HG03066 (cell line): ENCODE data around the gene C9orf43.
"Not testable (repeated sequence)": the region's sequence is repeated elsewhere in the genome, so short reads cannot be mapped to it uniquely, and the experiment has no call there.

Source experiments
- ATAC-seq: cut with Tn5 transposase; IDR thresholded peaks from one replicate; pipeline ENCODE4 v1.9.1; 2021; ENCODE audit warnings: low read depth; ENCODE audit not compliant: unreplicated experiment

Gene C9orf43

DNA sequence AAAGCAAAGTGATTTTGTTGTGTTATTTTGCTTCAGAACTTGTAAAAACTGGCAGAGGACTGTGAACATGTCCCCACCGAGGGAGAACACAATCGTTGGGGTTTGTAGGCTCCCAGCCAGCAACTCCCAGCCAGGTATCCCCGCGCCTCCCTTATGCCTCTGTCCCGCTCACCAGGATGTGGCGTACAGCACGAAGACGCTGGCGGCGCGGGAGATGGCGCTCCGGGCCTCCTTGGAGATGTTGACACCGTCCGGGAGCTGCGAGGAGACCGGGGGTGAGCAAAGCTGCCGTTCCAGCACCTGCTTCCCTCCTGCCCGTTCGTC is 702 bp upstream of the C9orf43 start:
- peak; percentile 1 for ATAC-seq

DNA sequence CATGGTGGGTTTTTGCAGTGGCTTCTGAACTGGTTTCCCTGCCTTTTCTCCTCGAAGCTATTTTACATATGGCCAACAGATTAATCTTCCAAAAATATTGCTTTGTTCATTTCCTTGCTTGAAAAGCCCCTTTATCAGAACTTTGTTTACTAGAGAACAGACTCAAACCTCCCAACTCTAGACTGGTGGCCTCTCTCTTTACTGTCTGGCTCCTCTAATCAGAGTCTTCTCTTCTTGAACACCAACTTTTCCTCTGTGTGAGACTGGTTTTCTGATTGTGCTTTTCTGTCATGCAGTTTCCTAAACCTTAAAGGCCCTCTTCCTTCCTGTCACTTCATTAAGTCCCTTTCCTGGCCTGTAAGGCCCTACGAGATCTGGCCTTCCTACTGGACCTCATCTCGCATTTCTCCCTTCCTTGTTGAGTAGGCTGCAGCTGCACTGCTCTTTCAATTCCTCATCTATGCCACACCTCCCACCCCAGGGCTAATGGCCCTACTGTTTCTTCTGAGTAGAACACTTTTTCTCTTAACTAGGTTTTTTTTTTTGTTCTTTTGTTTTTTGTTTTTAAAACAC is 5.7 kb downstream of the C9orf43 start:
- ATAC-seq, result peak; percentile 99

GRCh38 chr9:113417370-113417769 is 6.8 kb downstream of the C9orf43 start:
- ATAC-seq, result no peak

- ATAC-seq, result no peak
Measured at GRCh38 chr9:113421726-113422125, 11.2 kb downstream of the C9orf43 start.

DNA sequence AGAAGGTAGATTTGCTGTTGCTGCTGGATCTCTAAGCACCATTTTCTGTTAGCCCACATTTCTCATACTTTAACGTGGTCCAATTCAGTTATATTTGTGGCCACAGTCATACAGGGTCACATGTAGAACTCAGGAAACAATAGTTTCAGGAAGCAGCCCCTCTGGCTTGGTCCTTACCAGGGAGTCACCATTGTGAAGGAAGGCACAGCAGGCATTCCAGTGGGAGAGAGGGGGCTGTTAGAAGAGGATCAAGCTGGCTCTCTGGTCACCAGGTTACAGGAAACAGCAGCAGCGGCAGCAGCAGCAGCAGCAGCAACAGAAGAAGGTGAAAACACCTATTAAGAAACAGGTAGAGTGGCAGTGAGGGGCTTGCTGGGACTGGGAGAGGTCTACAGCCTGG is 14.5 kb downstream of the C9orf43 start:
- no peak for ATAC-seq

DNA sequence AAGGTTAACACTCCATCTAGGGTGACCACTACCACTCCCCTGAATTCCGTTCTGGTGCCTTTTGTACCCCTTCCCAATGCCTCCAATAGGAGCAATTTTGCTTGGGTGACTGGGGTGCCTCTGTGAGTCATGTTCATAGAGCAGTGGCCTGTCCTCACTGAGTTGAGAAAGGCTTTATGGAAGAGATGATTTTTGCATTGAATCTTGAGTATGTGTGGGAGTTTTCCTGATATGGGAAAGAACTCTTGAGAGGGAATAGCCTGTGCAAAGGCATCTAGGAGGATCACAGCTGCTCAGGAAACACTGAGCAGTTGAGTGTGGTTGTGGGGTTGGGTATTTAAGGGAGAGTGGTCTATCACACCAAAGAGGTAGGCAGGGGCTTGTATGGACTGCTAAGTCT is 16.2 kb downstream of the C9orf43 start:
- ATAC-seq, result no peak

DNA sequence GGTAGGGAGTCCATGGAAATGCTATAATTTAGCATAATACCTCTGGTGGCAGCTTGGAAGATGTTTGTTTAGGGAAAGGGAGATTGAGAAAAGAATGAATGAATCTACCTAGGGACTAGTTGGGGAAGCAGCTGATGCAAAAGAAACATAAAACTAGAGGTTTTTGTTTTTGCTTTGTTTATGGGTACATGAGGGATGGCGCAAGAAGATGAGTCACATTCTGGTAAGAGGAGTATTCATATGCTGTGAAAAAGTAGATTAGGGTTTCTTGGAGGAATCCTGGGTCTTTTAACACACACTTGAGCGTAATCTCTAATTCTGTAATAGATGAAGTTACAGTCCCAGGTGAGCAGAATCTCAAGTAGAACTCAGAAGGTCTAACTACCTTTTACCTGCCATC is 17.1 kb downstream of the C9orf43 start:
- ATAC-seq, result no peak

GRCh38 chr9:113428062-113428615 is 17.6 kb downstream of the C9orf43 start:
- ATAC-seq, result no peak

GRCh38 chr9:113431191-113431590 is 20.6 kb downstream of the C9orf43 start:
- ATAC-seq, result no peak

GRCh38 chr9:113436728-113437515 is 26.4 kb downstream of the C9orf43 start:
- no peak for ATAC-seq

GRCh38 chr9:113437716-113438115 is 27.2 kb downstream of the C9orf43 start:
- not testable (repeated sequence) for ATAC-seq

DNA sequence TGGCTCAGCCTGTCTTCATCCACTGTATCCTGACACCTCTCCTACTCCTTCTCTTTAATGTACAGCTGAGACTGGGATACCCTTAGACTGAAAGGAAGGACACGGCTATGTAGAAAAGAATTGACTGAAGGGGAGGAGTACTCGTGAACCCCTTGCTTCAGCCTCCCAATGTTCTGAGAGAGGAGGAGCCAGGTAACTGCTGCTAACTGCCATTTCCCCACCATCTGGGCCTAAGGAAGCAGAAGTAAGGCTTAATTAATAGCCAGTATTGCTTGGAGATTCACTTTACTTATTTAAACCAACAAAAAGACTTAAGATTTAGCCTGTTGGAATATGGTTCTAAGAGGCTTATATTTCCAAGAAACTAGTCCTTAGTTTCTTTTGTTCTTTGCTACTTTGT is 34.2 kb downstream of the C9orf43 start:
- no peak for ATAC-seq

GRCh38 chr9:113446323-113446740 is 35.8 kb downstream of the C9orf43 start:
- ATAC-seq, result no peak

DNA sequence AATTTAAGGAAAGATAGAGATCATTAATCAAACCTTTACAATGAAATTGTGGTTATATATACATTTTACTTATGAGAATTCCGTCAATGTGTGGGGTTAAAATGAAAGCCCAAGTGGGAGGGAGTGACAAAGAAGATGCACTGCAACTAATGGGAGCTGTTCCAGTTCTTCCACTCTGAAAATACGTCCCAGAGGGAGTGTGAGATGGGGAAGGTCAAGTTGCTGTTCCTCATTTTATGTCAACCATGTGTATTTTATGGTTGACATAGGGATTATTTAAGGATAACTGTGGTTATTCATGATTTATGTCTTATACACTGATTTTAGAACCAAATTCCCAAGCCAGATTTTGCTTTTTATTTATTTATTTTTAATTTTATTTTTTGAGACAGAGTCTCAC is 38.8 kb downstream of the C9orf43 start:
- ATAC-seq, result no peak

GRCh38 chr9:113452113-113452605 is 41.6 kb downstream of the C9orf43 start:
- no peak for ATAC-seq

DNA sequence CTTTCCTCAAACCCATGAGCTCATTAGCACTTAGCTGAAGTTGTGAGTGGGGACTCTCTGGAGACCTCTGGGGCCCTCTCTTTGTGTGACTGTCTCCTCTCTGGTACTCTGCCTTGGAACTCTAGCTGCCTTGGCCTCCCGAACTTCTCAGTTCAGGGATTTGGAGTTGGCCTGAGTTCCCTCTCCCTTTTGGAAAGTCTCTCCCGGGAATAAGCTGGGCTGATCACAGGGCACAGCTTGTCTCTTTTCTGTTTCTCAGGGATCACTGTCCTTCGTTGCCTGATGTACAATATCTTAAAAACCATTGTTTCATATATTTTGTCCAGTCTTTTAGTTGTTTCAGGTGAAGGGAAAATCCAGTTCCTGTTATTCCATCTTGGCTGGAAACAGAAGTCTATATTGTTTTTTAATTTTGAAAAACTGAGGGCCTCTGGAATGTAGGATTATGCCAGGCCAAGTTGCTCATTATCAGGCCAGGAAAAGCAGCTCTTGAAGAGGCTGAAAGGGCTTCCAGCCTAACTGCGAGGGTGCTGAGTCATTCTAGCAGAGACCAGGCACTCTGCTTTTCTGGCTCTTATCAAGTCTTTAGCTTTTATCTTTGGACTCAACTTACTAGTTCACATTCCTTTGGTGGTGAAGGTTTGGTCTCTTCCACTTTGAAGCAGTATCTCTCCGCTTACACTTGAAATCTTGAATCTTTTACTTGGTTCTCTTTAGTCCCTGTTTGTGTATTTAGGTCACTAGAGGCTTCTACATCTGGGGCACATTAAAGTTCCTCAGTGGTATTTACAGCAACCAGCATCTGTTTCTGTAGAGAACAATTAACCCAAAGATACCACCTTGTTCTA is 44.6 kb downstream of the C9orf43 start:
- ATAC-seq, result no peak

GRCh38 chr9:113456235-113456634 is 45.7 kb downstream of the C9orf43 start:
- ATAC-seq, result no peak

- no peak for ATAC-seq
Measured at GRCh38 chr9:113461285-113461684, 50.7 kb downstream of the C9orf43 start.

GRCh38 chr9:113461943-113462342 is 51.4 kb downstream of the C9orf43 start:
- no peak for ATAC-seq

DNA sequence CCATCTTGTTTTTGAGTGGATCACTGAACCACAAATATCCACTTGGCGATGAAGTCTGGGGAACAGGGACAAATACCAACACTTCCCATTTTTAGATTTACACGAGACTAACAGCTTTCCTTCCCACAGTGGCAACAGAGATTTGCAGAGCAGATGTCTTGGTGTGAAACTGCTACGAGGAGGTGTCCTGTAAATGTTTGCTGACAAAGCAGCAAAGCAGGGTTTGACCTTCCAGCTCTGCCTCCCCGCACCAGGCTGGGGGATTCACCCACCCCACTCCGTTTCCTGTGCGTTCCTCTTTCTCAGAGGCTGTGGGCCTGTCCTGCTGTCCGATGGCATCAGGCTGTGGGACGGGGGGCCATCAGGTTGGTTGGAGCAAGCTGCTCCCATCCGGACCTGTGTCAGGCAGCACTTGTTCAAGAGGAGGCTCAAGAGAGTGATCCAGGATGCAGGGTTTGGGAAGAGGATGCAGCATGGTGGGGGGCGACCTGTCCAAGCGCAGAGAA is 52.3 kb downstream of the C9orf43 start:
- ATAC-seq, result no peak
